HG03439 (cell line): ENCODE results near the gene AP4S1.

Experiments used
- ATAC-seq: cut with Tn5 transposase; IDR thresholded peaks from one replicate; pipeline ENCODE4 v1.9.1; 2021; ENCODE audit warnings: mild to moderate bottlenecking, moderate library complexity; ENCODE audit not compliant: unreplicated experiment

AP4S1 gene

DNA sequence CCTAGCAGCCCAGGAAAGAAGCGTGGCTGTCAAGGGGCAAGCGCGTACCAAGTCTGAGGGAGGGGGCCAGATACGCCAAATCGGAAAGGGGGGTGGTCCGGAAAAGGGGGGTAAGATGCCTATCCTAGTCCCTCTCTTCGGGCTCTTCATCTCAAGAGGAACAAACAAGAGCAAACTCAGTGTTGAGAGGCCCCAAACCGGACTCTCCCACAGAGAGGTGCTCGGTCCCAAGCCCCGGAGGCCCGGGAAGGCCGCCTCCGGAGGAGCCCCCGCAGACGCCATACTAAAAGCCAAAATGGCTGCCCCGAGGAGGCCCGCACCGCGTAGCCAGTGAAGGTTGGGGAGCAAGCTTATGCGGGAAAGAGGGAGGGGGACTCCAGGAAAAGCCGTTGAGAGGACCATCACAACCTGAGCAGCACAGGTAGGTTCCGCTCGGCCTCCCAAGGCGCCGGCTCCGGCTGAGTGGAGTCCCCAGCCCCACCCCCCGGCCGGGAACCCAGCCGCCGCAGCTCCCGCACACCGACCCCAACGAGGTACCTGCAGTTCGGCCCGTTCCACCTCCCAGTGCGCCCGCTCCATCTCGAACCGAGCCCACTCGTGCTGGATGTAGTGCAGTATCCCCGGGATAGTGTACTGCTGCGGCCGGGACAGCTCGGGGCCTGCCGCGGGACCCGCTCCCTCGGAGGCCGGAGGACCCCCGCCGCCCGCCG, at the start of gene AP4S1:
AP4S1 (plus strand) TSS at position 283 of the 710 bp plus-strand sequence. CDS start 40,548 bp downstream, outside the sequence.
- peak; percentile 26 for ATAC-seq

DNA sequence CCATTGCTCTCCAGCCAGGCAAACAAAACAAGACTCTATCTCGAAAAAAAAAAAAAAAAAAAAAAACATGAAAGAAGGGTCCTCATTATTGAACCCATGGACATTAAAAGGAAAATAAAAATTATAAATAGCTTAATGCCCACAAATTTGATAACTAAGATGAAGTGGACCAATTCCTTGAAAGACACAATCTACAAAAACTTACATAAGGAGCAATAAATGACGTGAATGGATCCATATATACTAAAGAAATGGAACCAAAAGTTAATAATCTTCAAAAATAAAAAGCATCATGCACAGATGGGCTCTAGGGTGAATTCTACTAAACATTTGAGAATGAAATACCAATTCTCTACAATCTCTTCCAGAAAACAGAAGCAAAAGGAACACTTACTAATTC, 47.7 kb upstream of the AP4S1 start:
- no peak for ATAC-seq

- ATAC-seq = peak; percentile 58
Observed at GRCh38 chr14:30980106-30980704, 45.2 kb upstream of the AP4S1 start.

GRCh38 chr14:30980980-30981379, 44.5 kb upstream of the AP4S1 start:
- ATAC-seq = no peak

GRCh38 chr14:30982533-30982932, 42.9 kb upstream of the AP4S1 start:
- ATAC-seq = no peak

GRCh38 chr14:30983858-30984257, 41.6 kb upstream of the AP4S1 start:
- no peak for ATAC-seq

DNA sequence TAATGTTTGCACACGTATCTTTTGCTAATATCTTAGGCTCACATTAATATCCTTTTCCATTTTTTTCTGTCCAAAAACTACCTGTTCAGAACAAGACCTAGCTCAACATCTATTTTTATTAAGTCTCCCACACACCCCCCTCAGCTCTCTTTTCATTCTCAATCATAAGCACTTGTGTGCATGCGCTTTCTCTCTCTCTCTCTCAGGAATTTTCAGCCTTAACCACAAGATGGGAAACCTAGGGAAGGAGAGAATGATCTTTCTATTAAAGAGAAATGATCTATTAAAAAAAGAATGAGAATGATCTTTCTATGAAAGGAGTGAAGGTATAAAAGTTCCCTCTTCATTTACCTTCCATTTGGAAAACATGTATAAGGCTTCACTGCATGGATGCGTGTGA, 39.7 kb upstream of the AP4S1 start:
- no peak for ATAC-seq

- ATAC-seq = no peak
Observed at GRCh38 chr14:30988509-30988908, 36.9 kb upstream of the AP4S1 start.

DNA sequence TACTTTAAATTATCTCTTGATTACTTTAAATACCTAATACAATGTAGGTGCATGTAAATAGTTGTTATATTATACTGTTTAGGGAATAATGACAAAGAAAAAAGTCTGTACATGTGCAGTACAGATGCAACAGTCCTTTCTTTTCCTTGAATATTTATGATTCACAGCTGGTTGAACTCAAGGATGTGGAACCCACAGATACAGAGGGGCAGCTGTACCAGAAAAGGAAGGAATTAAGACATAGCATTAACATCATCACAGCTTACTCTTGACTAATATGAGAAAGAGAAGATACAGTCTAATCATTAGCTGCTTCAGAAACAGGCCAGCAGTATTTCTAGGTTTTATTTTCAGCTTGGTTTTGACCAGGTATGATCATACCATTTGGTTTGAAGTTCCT, 34.7 kb upstream of the AP4S1 start:
- no peak for ATAC-seq

GRCh38 chr14:30991408-30991807, 34.0 kb upstream of the AP4S1 start:
- no peak for ATAC-seq

- no peak for ATAC-seq
Observed at GRCh38 chr14:30993071-30993470, 32.4 kb upstream of the AP4S1 start.

GRCh38 chr14:30994681-30995620, 30.5 kb upstream of the AP4S1 start:
- ATAC-seq = peak; percentile 76

DNA sequence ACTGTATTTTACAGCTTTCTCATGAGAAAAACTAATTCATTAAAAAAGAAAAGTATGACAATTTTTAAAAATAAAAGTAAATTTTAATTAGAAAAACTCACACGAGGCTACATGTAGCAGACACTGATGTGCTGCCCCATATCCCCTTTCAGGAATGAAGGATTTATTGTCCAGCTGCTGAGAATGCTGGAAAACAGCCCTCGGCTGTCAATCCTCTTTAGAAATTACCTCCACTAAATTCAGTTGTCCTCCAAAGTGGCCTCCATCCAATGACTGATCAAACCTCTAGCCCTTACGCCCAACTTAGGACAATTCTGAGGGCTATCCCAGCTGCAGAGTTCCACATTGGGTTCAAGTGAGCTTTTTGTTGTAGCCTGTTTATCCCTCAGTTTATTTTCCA, 29.8 kb upstream of the AP4S1 start:
- ATAC-seq = no peak

GRCh38 chr14:30996892-30997659, 28.4 kb upstream of the AP4S1 start:
- no peak for ATAC-seq

DNA sequence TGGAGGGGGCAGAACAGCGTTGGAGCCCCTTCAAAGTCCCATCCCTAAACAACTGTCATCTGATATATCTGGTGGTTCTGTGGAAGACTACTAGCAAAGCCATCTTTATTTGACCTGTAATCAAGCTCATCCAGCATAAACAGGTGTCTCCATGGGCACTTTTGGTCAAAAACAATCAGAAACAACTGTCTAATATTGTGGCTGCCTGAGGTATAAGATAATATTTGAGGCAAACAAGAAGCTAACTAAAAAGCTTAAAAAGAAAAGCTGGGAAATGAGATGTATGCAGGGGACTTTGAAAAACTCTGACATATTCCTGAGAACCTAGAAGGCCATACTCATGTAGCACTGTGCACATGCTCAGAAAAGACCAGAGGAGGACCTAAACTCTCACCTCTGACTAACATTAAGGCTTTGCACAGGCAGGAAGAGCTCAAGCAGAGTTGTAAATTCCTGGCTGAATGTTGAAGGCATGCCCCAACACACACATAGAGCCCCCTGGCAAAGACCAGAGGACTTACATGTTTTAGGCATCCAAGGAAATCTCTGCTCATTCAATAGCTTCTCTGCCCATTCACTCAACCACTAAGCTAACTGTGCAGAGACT, 27.2 kb upstream of the AP4S1 start:
- ATAC-seq = no peak

- ATAC-seq = no peak
Observed at GRCh38 chr14:30999038-30999773, 26.2 kb upstream of the AP4S1 start.

DNA sequence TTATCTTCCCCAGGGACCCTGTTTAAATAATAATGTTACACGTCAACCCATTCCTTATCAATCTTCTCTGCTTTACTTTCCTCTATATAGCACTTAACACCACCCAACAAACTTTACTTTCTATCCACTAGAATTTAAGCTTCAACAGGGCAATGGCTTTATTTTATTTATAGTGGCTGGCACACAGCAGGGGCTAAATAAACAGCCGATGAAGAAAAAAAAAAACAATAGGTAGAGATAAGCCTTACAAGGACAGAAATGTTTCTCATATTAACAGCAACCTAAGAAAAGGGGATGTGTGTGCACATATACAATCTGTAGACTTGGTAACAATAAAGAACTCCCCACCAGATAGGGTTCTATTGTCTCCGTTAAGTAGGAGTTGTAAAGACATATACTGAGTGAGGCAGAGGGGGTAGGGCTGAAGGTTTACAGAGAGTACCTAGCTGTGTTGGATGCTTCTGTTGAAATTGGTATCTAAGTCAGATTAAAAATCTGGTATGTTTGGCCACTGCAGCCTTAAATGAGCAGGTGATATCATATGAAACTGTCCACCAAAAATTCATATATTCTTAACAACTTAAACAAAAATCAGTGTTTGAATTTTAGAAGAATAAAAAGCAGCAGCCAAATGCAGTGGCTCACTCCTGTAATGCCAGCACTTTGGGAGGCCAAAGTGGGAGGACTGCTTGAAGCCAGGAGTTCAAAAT, 24.7 kb upstream of the AP4S1 start:
- no peak for ATAC-seq

- no peak for ATAC-seq
Observed at GRCh38 chr14:31001339-31001658, 24.1 kb upstream of the AP4S1 start.

DNA sequence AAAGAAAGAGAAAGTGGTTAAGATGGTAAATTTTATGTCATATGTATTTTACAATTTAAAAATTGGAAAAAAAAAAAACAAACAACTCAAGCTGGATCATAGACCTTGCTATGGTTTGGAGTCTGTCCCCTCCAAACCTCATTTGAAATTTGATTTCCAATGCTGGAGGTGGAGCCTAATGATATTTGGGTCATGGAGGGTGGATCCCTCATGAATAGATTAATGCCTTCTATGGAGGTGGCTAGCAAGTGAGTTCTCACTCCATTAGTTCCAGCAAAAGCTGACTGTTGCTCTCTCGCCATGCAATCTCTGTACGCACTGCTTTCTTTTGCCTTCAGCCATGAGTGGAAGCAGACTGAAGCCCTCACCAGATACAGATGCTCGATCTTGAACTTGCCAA, 22.2 kb upstream of the AP4S1 start:
- no peak for ATAC-seq
